Activated CD8-positive, alpha-beta memory T cell treated with anti-CD3 and anti-CD28 coated beads, Interleukin-2, amount 50 U/mL, for 1 hour (primary cell): Measurements from ENCODE around the gene LRRC45.

ENCODE experiments used
- DNase-seq: peaks from one replicate; pipeline ENCODE4 v3.0.0-alpha.2; 2020; ENCODE audit errors: extremely low read depth

Gene LRRC45

GRCh38 chr17:82007228-82007494 is 15.9 kb upstream of the LRRC45 start:
- no peak for DNase-seq

GRCh38 chr17:82007495-82008257 is 15.4 kb upstream of the LRRC45 start:
- no peak for DNase-seq

- no peak for DNase-seq
Observed at GRCh38 chr17:82008258-82008940, 14.7 kb upstream of the LRRC45 start.

GRCh38 chr17:82008941-82009405 is 14.1 kb upstream of the LRRC45 start:
- no peak for DNase-seq

- no peak for DNase-seq
Observed at GRCh38 chr17:82009413-82009812, 13.7 kb upstream of the LRRC45 start.

GRCh38 chr17:82010575-82011525 is 12.3 kb upstream of the LRRC45 start:
- DNase-seq, result no peak

- DNase-seq, result no peak
Observed at GRCh38 chr17:82011617-82012187, 11.4 kb upstream of the LRRC45 start.

- DNase-seq, result no peak
Observed at GRCh38 chr17:82012261-82012639, 10.9 kb upstream of the LRRC45 start.

GRCh38 chr17:82012640-82013295 is 10.3 kb upstream of the LRRC45 start:
- DNase-seq, result no peak

- no peak for DNase-seq
Observed at GRCh38 chr17:82013341-82013740, 9.8 kb upstream of the LRRC45 start.

GRCh38 chr17:82013772-82014321 is 9.3 kb upstream of the LRRC45 start:
- no peak for DNase-seq

GRCh38 chr17:82014432-82014831 is 8.7 kb upstream of the LRRC45 start:
- DNase-seq, result no peak

GRCh38 chr17:82014971-82015310 is 8.2 kb upstream of the LRRC45 start:
- DNase-seq, result no peak

GRCh38 chr17:82015311-82015971 is 7.7 kb upstream of the LRRC45 start:
- no peak for DNase-seq

- no peak for DNase-seq
Observed at GRCh38 chr17:82016061-82016874, 6.8 kb upstream of the LRRC45 start.

GRCh38 chr17:82016875-82017459 is 6.1 kb upstream of the LRRC45 start:
- no peak for DNase-seq

- DNase-seq, result no peak
Observed at GRCh38 chr17:82017612-82018151, 5.4 kb upstream of the LRRC45 start.

- no peak for DNase-seq
Observed at GRCh38 chr17:82018152-82018988, 4.7 kb upstream of the LRRC45 start.
